HCT116 (cell line): ENCODE results near the gene TSPO. TPM values are rescaled to one million over a fixed set of nuclear protein-coding genes. Genes with fewer than 3 reads are reported as not detected.

ENCODE experiments used
- ATAC-seq: fragments of 200-7000 bp; cut with Tn5 transposase; 2 replicates; pipeline ENCODE4 v1.9.1; 2020; ENCODE audit warnings: mild to moderate bottlenecking, moderate library complexity
- BruUV-seq: library from RNA; stranded (reverse); fragments of 400-500 nt; replicated peaks from 2 replicates; lab custom pipeline; 2021; lab: Mats Ljungman, UMichigan
- CTCF ChIA-PET: fragments of 300-600 bp; sonication (Branson Sonifier 250); formaldehyde crosslinking; loops from one replicate; lab custom pipeline; 2021; ENCODE audit warnings: antibody characterized with exemption; lab: Charles Lee
- POLR2A ChIA-PET: fragments of 300-600, 350-600 bp; sonication (Branson Sonifier 250); formaldehyde crosslinking; loops from one replicate; lab custom pipeline; 2021; ENCODE audit warnings: antibody characterized with exemption; lab: Charles Lee
- RAD21 ChIA-PET, 2 experiments: fragments of 300-600 bp; sonication (Branson Sonifier 250); formaldehyde crosslinking; loops; one replicate each; lab custom pipeline; 2023; ENCODE audit warnings: low total read pairs in 2 of 2; ENCODE audit not compliant: uncharacterized antibody in 2 of 2, unreplicated experiment in 2 of 2, low non-redundant PET in 1 of 2; lab: Charles Lee
- DNase-seq: peaks from one replicate; pipeline ENCODE4 v3.0.0-alpha.2; 2010; ENCODE audit warnings: low read depth, low spot score
- H2AFZ ChIP-seq: fragments of 200-600 bp; shearing (Covaris generic), sonication (generic); 2 replicates; pipeline ENCODE4 v1.6.1; 2017; ENCODE audit warnings: low read depth, mixed run types, mixed read lengths, antibody characterized with exemption, low read length; ENCODE audit not compliant: poor library complexity, severe bottlenecking
- H3K27ac ChIP-seq: 2 replicates; pipeline ENCODE4 v1.5.1; 2012; ENCODE audit warnings: low read depth, low read length
- H3K27me3 ChIP-seq: fragments of 200-600 bp; sonication (generic); 2 replicates; pipeline ENCODE4 v1.6.1; 2016; ENCODE audit warnings: mixed run types, low read length, mixed read lengths; ENCODE audit not compliant: insufficient read depth
- H3K36me3 ChIP-seq, 2 experiments: fragments of 200-500 bp in 1 of 2; fragments of 200-600 bp in 1 of 2; sonication (Bioruptor generic) in 1 of 2; sonication (generic) in 1 of 2; 2 replicates each; pipeline versions ENCODE4 v1.5.1 to v1.6.1; 2014 to 2016; ENCODE audit warnings: low read length in 2 of 2, inconsistent platforms in 1 of 2, mixed read lengths in 1 of 2, mixed run types in 1 of 2; ENCODE audit not compliant: insufficient read depth in 2 of 2, control insufficient read depth in 1 of 2
- H3K4me1 ChIP-seq, 2 experiments: fragments of 200-600 bp in 1 of 2; sonication (generic) in 1 of 2; 2 replicates each; pipeline versions ENCODE4 v1.5.1 to v1.6.1; 2012 to 2017; ENCODE audit warnings: low read length in 2 of 2, inconsistent platforms in 1 of 2, mild to moderate bottlenecking in 1 of 2, mixed read lengths in 1 of 2, mixed run types in 1 of 2, moderate library complexity in 1 of 2; ENCODE audit not compliant: insufficient read depth in 2 of 2, control insufficient read depth in 1 of 2
- H3K4me2 ChIP-seq: fragments of 200-600 bp; sonication (generic); 2 replicates; pipeline ENCODE4 v1.6.1; 2017; ENCODE audit warnings: mixed run types, low read length, mixed read lengths
- H3K4me3 ChIP-seq, 2 experiments: fragments of 200-600 bp in 1 of 2; sonication (generic) in 1 of 2; replicated peaks in 1 of 2; 2 replicates each; pipeline ENCODE4 v1.5.1; 2011 to 2016; ENCODE audit warnings: low read length in 2 of 2, control low read depth in 1 of 2, low read depth in 1 of 2, mild to moderate bottlenecking in 1 of 2, mixed read lengths in 1 of 2, mixed run types in 1 of 2
- H3K79me2 ChIP-seq: fragments of 200-600 bp; sonication (generic); 2 replicates; pipeline ENCODE4 v1.6.1; 2017; ENCODE audit warnings: mild to moderate bottlenecking, mixed run types, low read length, moderate library complexity, mixed read lengths; ENCODE audit not compliant: insufficient read depth
- H3K9ac ChIP-seq: fragments of 200-600 bp; sonication (generic); 2 replicates; pipeline ENCODE4 v1.6.1; 2016; ENCODE audit warnings: low read length, mixed read lengths
- H3K9me2 ChIP-seq: fragments of 200-600 bp; sonication (generic), shearing (Covaris generic); 2 replicates; pipeline ENCODE4 v1.6.1; 2017; ENCODE audit warnings: mixed run types, mild to moderate bottlenecking, moderate library complexity; ENCODE audit not compliant: insufficient read depth
- H3K9me3 ChIP-seq, 2 experiments: fragments of 200-500 bp in 1 of 2; fragments of 200-600 bp in 1 of 2; sonication (Bioruptor generic) in 1 of 2; sonication (generic) in 1 of 2; 2 replicates each; pipeline ENCODE4 v1.6.1; 2014 to 2017; ENCODE audit warnings: low read length in 2 of 2, mixed read lengths in 2 of 2, inconsistent platforms in 1 of 2, low read depth in 1 of 2, mild to moderate bottlenecking in 1 of 2, mixed run types in 1 of 2, moderate library complexity in 1 of 2; ENCODE audit not compliant: control insufficient read depth in 1 of 2, insufficient read depth in 1 of 2
- H4K20me1 ChIP-seq: fragments of 200-600 bp; sonication (generic), shearing (Covaris generic); 2 replicates; pipeline ENCODE4 v1.6.1; 2017; ENCODE audit warnings: mixed run types, mild to moderate bottlenecking, moderate library complexity; ENCODE audit not compliant: insufficient read depth
- CBX3 ChIP-seq: IDR thresholded peaks from 2 replicates; pipeline ENCODE4 v1.6.1; 2012; ENCODE audit warnings: low read depth
- CEBPB ChIP-seq: IDR thresholded peaks from 2 replicates; pipeline ENCODE4 v1.6.1; 2012; ENCODE audit warnings: low read depth
- ELF1 ChIP-seq: IDR thresholded peaks from 2 replicates; pipeline ENCODE4 v1.6.1; 2012; ENCODE audit warnings: low read depth, borderline replicate concordance
- EZH2phosphoT487 ChIP-seq: fragments of 200-600 bp; IDR thresholded peaks from 2 replicates; pipeline ENCODE4 v1.6.1; 2018; ENCODE audit warnings: antibody characterized with exemption, borderline replicate concordance
- POLR2AphosphoS5 ChIP-seq: IDR thresholded peaks from 2 replicates; pipeline ENCODE4 v1.6.1; 2011; ENCODE audit warnings: mild to moderate bottlenecking, low read depth, low read length, moderate library complexity
- TCF7L2 ChIP-seq: IDR thresholded peaks from 2 replicates; pipeline ENCODE4 v1.7.0; 2011; ENCODE audit warnings: borderline replicate concordance, inconsistent platforms; ENCODE audit not compliant: insufficient read depth, insufficient read length; ENCODE audit errors: extremely low read depth
- ZBTB33 ChIP-seq: IDR thresholded peaks from 2 replicates; pipeline ENCODE4 v1.6.1; 2011; ENCODE audit warnings: mild to moderate bottlenecking, low read length, moderate library complexity; ENCODE audit not compliant: insufficient replicate concordance; ENCODE audit errors: extremely low read depth
- ZNF274 ChIP-seq: fragments of 200-500 bp; sonication (Bioruptor generic); IDR thresholded peaks from 2 replicates; pipeline ENCODE4 v1.6.1; 2014; ENCODE audit warnings: mild to moderate bottlenecking, low read depth, low read length, inconsistent platforms
- intact Hi-C: fragments of 100-400 bp; cut with micrococcal nuclease; formaldehyde crosslinking; loops from 2 replicates; pipeline ENCODE4 v1.10.0; 2022
- total RNA-seq: library from RNA; stranded (reverse); gene quantifications from one replicate; pipeline ENCODE4 v1.2.1, GENCODE V29; 2021; ENCODE audit not compliant: unreplicated experiment
- TF ChIP-seq, protein P1 (sequence below), 3 experiments: fragments of 200-600 bp in 1 of 3; sonication (generic) in 1 of 3; IDR thresholded peaks in 2 of 3; conservative IDR thresholded peaks in 1 of 3; 2 replicates each; pipeline ENCODE4 v1.5.1; 2012 to 2017; ENCODE audit warnings: low read depth in 2 of 3, low read length in 2 of 3, antibody characterized with exemption in 1 of 3, borderline replicate concordance in 1 of 3, control low read depth in 1 of 3, mild to moderate bottlenecking in 1 of 3, mixed read lengths in 1 of 3, mixed run types in 1 of 3, moderate library complexity in 1 of 3; ENCODE audit not compliant: insufficient read depth in 1 of 3

TSPO gene
- total RNA-seq, 1 experiment from 2014 or later, result 192 TPM

DNA sequence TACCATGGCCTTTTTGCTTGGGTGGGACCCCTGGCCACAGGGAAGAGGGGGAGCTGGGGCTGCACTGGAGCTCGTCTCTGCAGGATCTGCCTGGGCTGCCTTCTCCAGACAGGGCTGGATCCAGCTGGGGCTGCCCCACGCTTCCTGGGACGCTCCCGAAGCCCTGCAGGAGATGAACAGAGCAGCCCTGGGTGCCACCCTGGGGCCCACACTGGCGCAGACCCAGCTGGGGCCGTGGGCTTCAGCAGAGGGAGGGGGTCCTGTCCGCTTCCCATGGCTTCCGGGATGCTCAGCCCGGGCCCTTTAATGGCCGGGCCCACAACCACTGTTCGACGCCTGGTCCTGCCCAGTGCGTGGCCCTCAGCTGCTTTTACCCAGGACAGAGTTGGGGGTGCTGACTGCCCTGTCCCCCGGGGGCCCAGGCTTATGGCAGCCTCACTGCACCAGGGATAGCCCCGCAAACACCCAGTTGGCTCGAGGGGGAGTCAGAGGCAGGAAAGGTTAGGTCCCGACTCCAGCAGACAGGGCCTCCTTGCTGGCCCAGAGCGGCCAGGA, 12.0 kb downstream of the TSPO start:
- H3K4me3 ChIP-seq, result no peak overlapping the region
- H3K9me2 ChIP-seq, result no peaks in the 10 kb centered on the region
- no peak overlapping the region for H3K9ac ChIP-seq
- intact Hi-C loops, result no loop called here
- ATAC-seq (no peak), DNase-seq (no peak)
- peaks cover 2 to 8% of the 10 kb centered on the region in 2 experiments; a peak in 2 of 4 replicates for H3K36me3 ChIP-seq
- H3K4me1 ChIP-seq, result no peaks in the 10 kb centered on the region
- no TSS peak for BruUV-seq
- CTCF ChIA-PET, result no interaction called here
- no peaks in the 10 kb centered on the region for H3K9me3 ChIP-seq
- H3K27ac ChIP-seq, result no peak overlapping the region
- no peak overlapping the region for H3K4me2 ChIP-seq
- RAD21 ChIA-PET, result no interaction called here
- TF ChIP-seq, protein P1, sequence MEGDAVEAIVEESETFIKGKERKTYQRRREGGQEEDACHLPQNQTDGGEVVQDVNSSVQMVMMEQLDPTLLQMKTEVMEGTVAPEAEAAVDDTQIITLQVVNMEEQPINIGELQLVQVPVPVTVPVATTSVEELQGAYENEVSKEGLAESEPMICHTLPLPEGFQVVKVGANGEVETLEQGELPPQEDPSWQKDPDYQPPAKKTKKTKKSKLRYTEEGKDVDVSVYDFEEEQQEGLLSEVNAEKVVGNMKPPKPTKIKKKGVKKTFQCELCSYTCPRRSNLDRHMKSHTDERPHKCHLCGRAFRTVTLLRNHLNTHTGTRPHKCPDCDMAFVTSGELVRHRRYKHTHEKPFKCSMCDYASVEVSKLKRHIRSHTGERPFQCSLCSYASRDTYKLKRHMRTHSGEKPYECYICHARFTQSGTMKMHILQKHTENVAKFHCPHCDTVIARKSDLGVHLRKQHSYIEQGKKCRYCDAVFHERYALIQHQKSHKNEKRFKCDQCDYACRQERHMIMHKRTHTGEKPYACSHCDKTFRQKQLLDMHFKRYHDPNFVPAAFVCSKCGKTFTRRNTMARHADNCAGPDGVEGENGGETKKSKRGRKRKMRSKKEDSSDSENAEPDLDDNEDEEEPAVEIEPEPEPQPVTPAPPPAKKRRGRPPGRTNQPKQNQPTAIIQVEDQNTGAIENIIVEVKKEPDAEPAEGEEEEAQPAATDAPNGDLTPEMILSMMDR (IDR thresholded peaks at IDR 0.05 in 2 of 3, conservative IDR thresholded peaks at IDR 0.05 in 1 of 3; ENCODE audit: borderline replicate concordance in 1 of 3, insufficient read depth in 1 of 3, low read depth in 2 of 3, low read length in 2 of 3), result no peak
- TF ChIP-seq POLR2AphosphoS5 (peak; percentile 35; the same call in 1 of the 2 replicates), ZNF274 (no peak)
- H3K79me2 ChIP-seq, result peaks cover 2% of the 10 kb centered on the region; the same call in 1 of the 2 replicates
- H2AFZ ChIP-seq, result no peak overlapping the region
- no peaks in the 10 kb centered on the region for H4K20me1 ChIP-seq
- POLR2A ChIA-PET, result no interaction called here
- H3K27me3 ChIP-seq, result no peaks in the 10 kb centered on the region

GRCh38 chr22:43164636-43165035, 13.3 kb downstream of the TSPO start:
- Histone ChIP-seq H3K9me2 (no peaks in the 10 kb centered on the region), H3K79me2 (no peaks in the 10 kb centered on the region; the same call in 1 of the 2 replicates), H3K4me1 (no peaks in the 10 kb centered on the region), H3K9ac (no peak overlapping the region), H3K27me3 (no peaks in the 10 kb centered on the region), H2AFZ (no peak overlapping the region), H3K9me3 (no peaks in the 10 kb centered on the region), H4K20me1 (no peaks in the 10 kb centered on the region), H3K36me3 (peaks cover 2 to 8% of the 10 kb centered on the region in 2 experiments), H3K4me2 (no peak overlapping the region), H3K4me3 (no peak overlapping the region), H3K27ac (no peak overlapping the region)
- BruUV-seq, result TSS peak; percentile 12
- DNase-seq, result no peak
- intact Hi-C loops, result no loop called here
- ChIA-PET RAD21 (no interaction called here), CTCF (no interaction called here), POLR2A (interaction anchor here (0.6 kb wide), 1 partner anchor 63 kb away, joined by 3 read pairs; no protein-coding TSS in a partner anchor)
- TF ChIP-seq CEBPB (no peak), ELF1 (no peak), CBX3 (no peak), EZH2phosphoT487 (no peak), ZBTB33 (no peak), TCF7L2 (no peak)
- ATAC-seq, result no peak
